HepG2 (cell line): ENCODE data around the gene EIF4ENIF1. TPM values are rescaled to one million over a fixed set of nuclear protein-coding genes. Genes with fewer than 3 reads are reported as not detected.

Experiments
- ATAC-seq: fragments of 200-7000 bp; cut with Tn5 transposase; 3 replicates; pipeline ENCODE4 v1.9.1; 2020; ENCODE audit warnings: mild to moderate bottlenecking, moderate library complexity
- BruUV-seq: library from RNA; stranded (reverse); fragments of 400-500 nt; replicated peaks from 2 replicates; lab custom pipeline; 2021; lab: Mats Ljungman, UMichigan
- CTCF ChIA-PET: fragments of 300-600 bp; formaldehyde crosslinking; extraction: SDS; loops from one replicate; lab custom pipeline; 2021; ENCODE audit warnings: low total read pairs, inconsistent platforms, low intra/inter-chr PET ratio; lab: Yijun Ruan, JAX
- POLR2A ChIA-PET: fragments of 350-600 bp; sonication (Branson Sonifier 250); formaldehyde crosslinking; loops from one replicate; lab custom pipeline; 2020; ENCODE audit warnings: antibody characterized with exemption, inconsistent platforms; lab: Yijun Ruan, JAX
- DNase-seq: peaks from one replicate; pipeline ENCODE4 v3.0.0-alpha.2; 2015; ENCODE audit warnings: low spot score
- FAIRE-seq: peaks from 3 replicates; lab custom pipeline; 2011; peaks lifted over from hg19 to GRCh38; lab: Jason Lieb, UNC
- H2AFZ ChIP-seq: one replicate; pipeline ENCODE4 v1.6.1; 2011; ENCODE audit warnings: low read length, inconsistent platforms
- H3K27ac ChIP-seq: fragments of 300-600 bp; 3 replicates; pipeline ENCODE4 v1.8.0; 2011; ENCODE audit warnings: mixed run types, mild to moderate bottlenecking, mixed read lengths, low read length, inconsistent platforms; ENCODE audit not compliant: insufficient read depth; ENCODE audit errors: extremely low read length
- H3K27me3 ChIP-seq, 2 experiments: fragments of 200-600 bp in 1 of 2; 2 replicates in 1 of 2; 3 replicates in 1 of 2; pipeline versions ENCODE4 v1.6.0 to v1.8.0; 2011; ENCODE audit warnings: low read length in 2 of 2, mild to moderate bottlenecking in 2 of 2, moderate library complexity in 2 of 2, inconsistent platforms in 1 of 2; ENCODE audit not compliant: insufficient read depth in 2 of 2, control insufficient read depth in 1 of 2
- H3K36me3 ChIP-seq, 2 experiments: fragments of 200-600 bp in 1 of 2; replicated peaks in 1 of 2; 2 replicates in 1 of 2; 3 replicates in 1 of 2; pipeline versions ENCODE4 v1.5.1 to v1.8.0; 2011; ENCODE audit warnings: low read length in 2 of 2, inconsistent platforms in 1 of 2; ENCODE audit not compliant: insufficient read depth in 2 of 2, control insufficient read depth in 1 of 2
- H3K4me1 ChIP-seq: 2 replicates; pipeline ENCODE4 v1.5.1; 2012; ENCODE audit warnings: low read length, inconsistent platforms; ENCODE audit not compliant: insufficient read depth
- H3K4me2 ChIP-seq: 2 replicates; pipeline ENCODE4 v1.6.0; 2011; ENCODE audit warnings: low read depth, low read length, inconsistent platforms
- H3K4me3 ChIP-seq, 3 experiments: fragments of 200-600 bp in 1 of 3; sonication (generic), shearing (Covaris generic) in 1 of 3; replicated peaks in 1 of 3; 2 replicates each; pipeline ENCODE4 v1.5.1; 2011 to 2016; ENCODE audit warnings: low read length in 3 of 3, inconsistent platforms in 2 of 3, low read depth in 2 of 3, mild to moderate bottlenecking in 2 of 3, control low read depth in 1 of 3, mixed read lengths in 1 of 3; ENCODE audit not compliant: insufficient read depth in 1 of 3
- H3K79me2 ChIP-seq: one replicate; pipeline ENCODE4 v1.6.1; 2011; ENCODE audit warnings: low read length, inconsistent platforms; ENCODE audit not compliant: insufficient read depth
- H3K9ac ChIP-seq: 2 replicates; pipeline ENCODE4 v1.6.0; 2011; ENCODE audit warnings: mild to moderate bottlenecking, low read depth, low read length, inconsistent platforms; ENCODE audit not compliant: insufficient read depth
- H3K9me3 ChIP-seq: 2 replicates; pipeline ENCODE4 v1.5.1; 2012; ENCODE audit warnings: mild to moderate bottlenecking, low read length
- H4K20me1 ChIP-seq: 2 replicates; pipeline ENCODE4 v1.6.0; 2011; ENCODE audit warnings: inconsistent platforms, mild to moderate bottlenecking, low read length, moderate library complexity; ENCODE audit not compliant: insufficient read depth
- CBX2 ChIP-seq, 2 experiments: fragments of 200-600 bp in 1 of 2; sonication (generic); formaldehyde crosslinking in 1 of 2; IDR thresholded peaks; 2 replicates each; pipeline versions ENCODE4 v1.7.0 to v1.8.1; 2018 to 2022; ENCODE audit warnings: low read depth in 2 of 2, low read length in 1 of 2, mild to moderate bottlenecking in 1 of 2, missing genetic modification reagents in 1 of 2
- KLF12 ChIP-seq: sonication (generic); formaldehyde crosslinking; IDR thresholded peaks from 2 replicates; pipeline ENCODE4 v1.4.0; 2020; ENCODE audit warnings: missing genetic modification reagents, borderline replicate concordance
- RFXANK ChIP-seq: IDR thresholded peaks from 2 replicates; pipeline ENCODE4 v1.6.1; 2016
- SALL1 ChIP-seq: sonication (generic); formaldehyde crosslinking; IDR thresholded peaks from 2 replicates; pipeline ENCODE4 v1.8.0; 2022; ENCODE audit warnings: mild to moderate bottlenecking, missing genetic modification reagents
- SETDB1 ChIP-seq: sonication (generic); formaldehyde crosslinking; IDR thresholded peaks from 2 replicates; pipeline ENCODE4 v1.5.1; 2020; ENCODE audit warnings: missing genetic modification reagents, mild to moderate bottlenecking, borderline replicate concordance
- SP1 ChIP-seq, 2 experiments: fragments of 450-650 bp in 1 of 2; sonication (generic) in 1 of 2; formaldehyde crosslinking in 1 of 2; IDR thresholded peaks; 2 replicates each; pipeline versions ENCODE4 v1.4.0 to v1.6.1; 2016 to 2020; ENCODE audit warnings: missing genetic modification reagents in 1 of 2
- SRSF1 ChIP-seq: fragments of 200-400 bp; formaldehyde crosslinking; optimal IDR thresholded peaks from 2 replicates; pipeline ENCODE3; 2017; ENCODE audit warnings: mild to moderate bottlenecking, low read depth, low read length, moderate library complexity
- ZMYM3 ChIP-seq: sonication (generic); formaldehyde crosslinking; IDR thresholded peaks from 2 replicates; pipeline ENCODE4 v1.5.1; 2020; ENCODE audit warnings: mild to moderate bottlenecking, missing genetic modification reagents
- ZNF329 ChIP-seq: sonication (generic); formaldehyde crosslinking; IDR thresholded peaks from 2 replicates; pipeline ENCODE4 v1.9.0; 2021; ENCODE audit warnings: low read depth, mild to moderate bottlenecking, missing genetic modification reagents
- ZNF484 ChIP-seq: sonication (generic); formaldehyde crosslinking; IDR thresholded peaks from 2 replicates; pipeline ENCODE4 v1.5.1; 2020; ENCODE audit warnings: mild to moderate bottlenecking, low read depth, missing genetic modification reagents, borderline replicate concordance
- ZNF558 ChIP-seq: sonication (generic); formaldehyde crosslinking; IDR thresholded peaks from 2 replicates; pipeline ENCODE4 v1.9.0; 2022; ENCODE audit warnings: mild to moderate bottlenecking, missing genetic modification reagents, borderline replicate concordance
- ZNF629 ChIP-seq: sonication (generic); formaldehyde crosslinking; conservative IDR thresholded peaks from 2 replicates; pipeline ENCODE4 v1.5.0; 2020; ENCODE audit warnings: missing genetic modification reagents
- ZNF7 ChIP-seq: IDR thresholded peaks from 2 replicates; pipeline ENCODE4 v1.6.1; 2016; ENCODE audit warnings: missing biosample characterization, missing genetic modification reagents
- ZSCAN25 ChIP-seq: sonication (generic); formaldehyde crosslinking; IDR thresholded peaks from 2 replicates; pipeline ENCODE4 v1.8.0; 2022; ENCODE audit warnings: mild to moderate bottlenecking, missing genetic modification reagents
- WGBS: methylation state at CpG from one replicate; pipeline ENCODE4 v1.1.6; 2017; ENCODE audit warnings: low lambda C conversion rate; 5-methylcytosine and 5-hydroxymethylcytosine counted together
- in situ Hi-C: cut with HindIII; loops from 2 replicates; pipeline ENCODE4 v1.10.0; 2017; ENCODE audit warnings: low pct_unique_long_range_greater_than_20kb; ENCODE audit not compliant: extremely low pct_ligation_motif_present
- intact Hi-C: fragments of 100-400 bp; cut with micrococcal nuclease; formaldehyde crosslinking; loops from one replicate; pipeline ENCODE4 v1.10.0; 2022; ENCODE audit not compliant: unreplicated experiment
- polyA plus RNA-seq, 8 experiments: library from polyadenylated mRNA; depleted of rRNA in 3 of 8; stranded (reverse) in 7 of 8; unstranded in 1 of 8; fragments of >200 nt; fragmentation: Illumina TruSeq in 4 of 8; extraction: Trizol in 4 of 8; gene quantifications; 2 replicates each; pipeline versions ENCODE4 v1.2.1 to v1.2.3, GENCODE V29; 2011 to 2016; ENCODE audit warnings: low read depth in 4 of 8, missing spikeins in 1 of 8, mixed read lengths in 1 of 8; ENCODE audit not compliant: insufficient read depth in 1 of 8
- total RNA-seq, 5 experiments: library from RNA; depleted of rRNA; stranded (reverse); fragments of >200 nt; fragmentation: Illumina TruSeq; extraction: Trizol; gene quantifications; 2 replicates each; pipeline ENCODE4 v1.2.3, GENCODE V29; 2016; ENCODE audit warnings: low read depth in 1 of 5
- TF ChIP-seq, protein P1 (sequence below): sonication (generic); formaldehyde crosslinking; IDR thresholded peaks from 2 replicates; pipeline ENCODE4 v1.4.0; 2020; ENCODE audit warnings: missing genetic modification reagents
- TF ChIP-seq, protein P2 (sequence below): IDR thresholded peaks from 2 replicates; pipeline ENCODE4 v1.6.1; 2016; ENCODE audit warnings: missing genetic modification reagents, missing compliant biosample characterization

Gene EIF4ENIF1
- total and polyA plus RNA-seq, 2 of the 13 experiments (the other 11 are each of a cell fraction or from before 2014, with no cell fraction given) = 11.9 to 12.3 TPM

DNA sequence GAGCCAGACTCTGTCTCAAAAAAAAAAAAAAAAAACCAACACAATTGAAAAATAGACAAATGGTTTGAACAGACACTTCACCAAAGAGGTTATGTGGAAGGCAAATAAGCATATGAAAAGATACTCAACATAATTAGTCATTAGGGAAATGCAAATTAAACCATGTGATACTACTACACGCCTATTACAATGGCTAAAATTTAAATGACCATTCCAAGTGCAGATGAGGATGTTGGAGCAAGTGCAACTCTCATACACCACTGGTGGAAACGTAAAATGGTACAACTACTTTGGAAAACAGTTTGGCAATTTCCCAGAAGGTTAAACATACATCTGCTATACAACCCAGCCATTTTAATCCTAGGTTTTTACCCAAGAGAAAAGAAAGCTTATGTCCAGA is 24.3 kb downstream of the EIF4ENIF1 start:
- CTCF ChIA-PET = no interaction called here

DNA sequence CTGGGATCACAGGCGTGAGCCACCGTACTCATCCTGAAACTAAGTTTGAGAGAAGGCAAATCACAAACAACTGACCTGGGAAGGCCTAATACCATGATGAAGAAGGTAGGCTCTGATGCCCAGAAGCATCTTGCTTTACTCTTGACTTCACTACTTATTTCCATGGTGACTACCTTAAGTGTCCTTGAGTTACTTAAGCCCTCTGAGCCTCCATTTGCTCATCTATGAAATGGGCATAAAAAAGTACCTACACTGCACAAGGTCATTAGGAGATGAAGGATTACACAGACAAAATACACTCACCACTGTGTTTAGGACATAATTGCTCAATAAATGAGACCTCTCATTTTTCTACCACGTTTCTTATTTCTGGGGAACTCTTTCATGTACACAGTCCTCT is 27.9 kb downstream of the EIF4ENIF1 start:
- no peak overlapping the region for H3K9ac ChIP-seq
- POLR2A ChIA-PET = no interaction called here
- DNase-seq (no peak), FAIRE-seq (no peak), ATAC-seq (no peak)
- H4K20me1 ChIP-seq = no peaks in the 10 kb centered on the region
- CTCF ChIA-PET = no interaction called here
- intact Hi-C loops = no loop called here
- WGBS = 100% methylated on average over 3 of the region's 3 CpGs
- H3K4me1 ChIP-seq = no peaks in the 10 kb centered on the region
- no peaks in the 10 kb centered on the region for H3K9me3 ChIP-seq
- H3K27ac ChIP-seq = no peak overlapping the region
- H3K4me3 ChIP-seq = no peak overlapping the region
- TF ChIP-seq ZNF7 (CRISPR knock-in tag) (no peak), ZSCAN25 (CRISPR knock-in tag) (no peak), ZNF558 (CRISPR knock-in tag) (no peak), RFXANK (CRISPR knock-in tag) (no peak), SP1 (IDR thresholded peaks at IDR 0.05) (no peak), SP1 (CRISPR knock-in tag; IDR thresholded peaks at IDR 0.05) (no peak), CBX2 (IDR thresholded peaks at IDR 0.05; ENCODE audit: low read depth, low read length) (no peak), CBX2 (CRISPR knock-in tag; IDR thresholded peaks at IDR 0.05; ENCODE audit: low read depth) (no peak), SETDB1 (CRISPR knock-in tag) (no peak), ZNF484 (CRISPR knock-in tag) (no peak), ZMYM3 (CRISPR knock-in tag) (peak; percentile 26; the same call in 1 of the 2 replicates), ZNF629 (CRISPR knock-in tag) (peak; percentile 88)
- TF ChIP-seq, protein P1, sequence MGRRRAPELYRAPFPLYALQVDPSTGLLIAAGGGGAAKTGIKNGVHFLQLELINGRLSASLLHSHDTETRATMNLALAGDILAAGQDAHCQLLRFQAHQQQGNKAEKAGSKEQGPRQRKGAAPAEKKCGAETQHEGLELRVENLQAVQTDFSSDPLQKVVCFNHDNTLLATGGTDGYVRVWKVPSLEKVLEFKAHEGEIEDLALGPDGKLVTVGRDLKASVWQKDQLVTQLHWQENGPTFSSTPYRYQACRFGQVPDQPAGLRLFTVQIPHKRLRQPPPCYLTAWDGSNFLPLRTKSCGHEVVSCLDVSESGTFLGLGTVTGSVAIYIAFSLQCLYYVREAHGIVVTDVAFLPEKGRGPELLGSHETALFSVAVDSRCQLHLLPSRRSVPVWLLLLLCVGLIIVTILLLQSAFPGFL (CRISPR knock-in tag) = no peak
- TF ChIP-seq, protein P2, sequence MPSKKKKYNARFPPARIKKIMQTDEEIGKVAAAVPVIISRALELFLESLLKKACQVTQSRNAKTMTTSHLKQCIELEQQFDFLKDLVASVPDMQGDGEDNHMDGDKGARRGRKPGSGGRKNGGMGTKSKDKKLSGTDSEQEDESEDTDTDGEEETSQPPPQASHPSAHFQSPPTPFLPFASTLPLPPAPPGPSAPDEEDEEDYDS (CRISPR knock-in tag) = no peak
- no peaks in the 10 kb centered on the region for H3K27me3 ChIP-seq
- in situ Hi-C loops = no loop called here
- no peaks in the 10 kb centered on the region for H3K79me2 ChIP-seq
- H3K36me3 ChIP-seq = peaks cover 18 to 79% of the 10 kb centered on the region in 2 experiments
- no TSS peak for BruUV-seq
- H3K4me2 ChIP-seq = no peak overlapping the region
- H2AFZ ChIP-seq = no peak overlapping the region

More for the DNA sequence above, 24.3 kb downstream of the EIF4ENIF1 start:
- in situ Hi-C loops (no loop called here), intact Hi-C loops (no loop called here)
- 98% methylated on average over 2 of the region's 2 CpGs for WGBS
- H3K9ac ChIP-seq = no peak overlapping the region
- BruUV-seq = no TSS peak
- no peak overlapping the region for H3K4me2 ChIP-seq
- peak; percentile 65 for TF ChIP-seq ZNF7 (CRISPR knock-in tag)
- no peak for TF ChIP-seq ZNF329
- no peak for TF ChIP-seq KLF12 (CRISPR knock-in tag)
- no peak for TF ChIP-seq SALL1
- no peak for TF ChIP-seq SRSF1
- ATAC-seq = no peak
- no peak for DNase-seq
- H3K36me3 ChIP-seq = peaks cover 17 to 65% of the 10 kb centered on the region in 2 experiments; a peak in 4 of 5 replicates
- H3K9me3 ChIP-seq = no peaks in the 10 kb centered on the region
- no peak overlapping the region for H3K4me3 ChIP-seq
- H3K27me3 ChIP-seq = no peaks in the 10 kb centered on the region
- H3K4me1 ChIP-seq = no peaks in the 10 kb centered on the region
- no peak overlapping the region for H3K27ac ChIP-seq
- H4K20me1 ChIP-seq = no peaks in the 10 kb centered on the region
- no peak for FAIRE-seq
- POLR2A ChIA-PET = no interaction called here
- no peak overlapping the region for H2AFZ ChIP-seq
- H3K79me2 ChIP-seq = no peaks in the 10 kb centered on the region
